GM23338 (cell line): ENCODE results near the gene KCNG3. TPM values are rescaled to one million over a fixed set of nuclear protein-coding genes. Genes with fewer than 3 reads are reported as not detected.

ENCODE experiments used
- ATAC-seq: fragments of 200-7000 bp; cut with Tn5 transposase; 3 replicates; pipeline ENCODE4 v1.9.1; 2020
- DNase-seq: peaks from one replicate; pipeline ENCODE4 v3.0.0-alpha.2; 2015; ENCODE audit warnings: low spot score
- H2AFZ ChIP-seq: fragments of 200-600 bp; sonication (generic); 2 replicates; pipeline ENCODE4 v1.8.0; 2016; ENCODE audit warnings: antibody characterized with exemption, mild to moderate bottlenecking, moderate library complexity
- H3F3A ChIP-seq: fragments of 200-600 bp; sonication (generic); replicated peaks from 2 replicates; pipeline ENCODE4 v1.8.0; 2017; ENCODE audit warnings: antibody characterized with exemption, mixed run types, low read depth
- H3K27ac ChIP-seq: fragments of 200-600 bp; sonication (generic); 2 replicates; pipeline ENCODE4 v1.6.1; 2016; ENCODE audit warnings: low read depth
- H3K27me3 ChIP-seq: fragments of 200-600 bp; sonication (generic); 2 replicates; pipeline ENCODE4 v1.8.0; 2016; ENCODE audit warnings: mild to moderate bottlenecking, mixed run types, moderate library complexity; ENCODE audit not compliant: insufficient read depth
- H3K36me3 ChIP-seq: fragments of 200-600 bp; sonication (generic); 2 replicates; pipeline ENCODE4 v1.8.0; 2016; ENCODE audit warnings: mild to moderate bottlenecking; ENCODE audit not compliant: insufficient read depth
- H3K4me1 ChIP-seq: fragments of 200-600 bp; sonication (generic); 2 replicates; pipeline ENCODE4 v1.8.0; 2016; ENCODE audit warnings: mild to moderate bottlenecking, moderate library complexity; ENCODE audit not compliant: insufficient read depth
- H3K4me2 ChIP-seq: fragments of 200-600 bp; sonication (generic); 2 replicates; pipeline ENCODE4 v1.7.1; 2017; ENCODE audit warnings: mixed run types
- H3K4me3 ChIP-seq: fragments of 200-600 bp; sonication (generic); 2 replicates; pipeline ENCODE4 v1.6.1; 2016; ENCODE audit warnings: mixed run types
- H3K79me2 ChIP-seq: fragments of 200-600 bp; sonication (generic); replicated peaks from 2 replicates; pipeline ENCODE4 v1.8.0; 2017; ENCODE audit warnings: mild to moderate bottlenecking; ENCODE audit not compliant: insufficient read depth
- H3K9me2 ChIP-seq: fragments of 200-600 bp; sonication (generic); 2 replicates; pipeline ENCODE4 v1.8.0; 2017; ENCODE audit not compliant: insufficient read depth
- H4K20me1 ChIP-seq: fragments of 200-600 bp; sonication (generic); replicated peaks from 2 replicates; pipeline ENCODE4 v1.8.0; 2017; ENCODE audit warnings: mild to moderate bottlenecking; ENCODE audit not compliant: insufficient read depth
- H3K27ac Mint-ChIP-seq: 2 replicates; pipeline ENCODE4 v1.8.0; 2020; ENCODE audit warnings: inconsistent platforms, mild to moderate bottlenecking, moderate library complexity, mixed read lengths
- H3K27me3 Mint-ChIP-seq: 3 replicates; pipeline ENCODE4 v1.8.0; 2022; ENCODE audit warnings: low read depth, mild to moderate bottlenecking, moderate library complexity, mixed read lengths, inconsistent platforms; ENCODE audit not compliant: insufficient read depth, poor library complexity
- H3K36me3 Mint-ChIP-seq: 3 replicates; pipeline ENCODE4 v1.8.0; 2021; ENCODE audit warnings: low read depth, mild to moderate bottlenecking, inconsistent platforms, moderate library complexity, mixed read lengths
- H3K4me1 Mint-ChIP-seq: 3 replicates; pipeline ENCODE4 v1.8.0; 2020; ENCODE audit warnings: mild to moderate bottlenecking, inconsistent platforms, mixed read lengths
- H3K4me3 Mint-ChIP-seq: 3 replicates; pipeline ENCODE4 v1.8.0; 2021; ENCODE audit warnings: moderate library complexity, mild to moderate bottlenecking, inconsistent platforms, mixed read lengths
- H3K9me3 Mint-ChIP-seq: 3 replicates; pipeline ENCODE4 v1.8.0; 2020; ENCODE audit warnings: moderate library complexity, mild to moderate bottlenecking, inconsistent platforms, mixed read lengths
- CREB1 ChIP-seq: fragments of 250-450 bp; sonication (Bioruptor Pico); IDR thresholded peaks from 2 replicates; pipeline ENCODE4 v1.5.0; 2020; ENCODE audit warnings: low read depth, mild to moderate bottlenecking, moderate library complexity
- CTCF ChIP-seq, 2 experiments: fragments of 200-600 bp in 1 of 2; sonication (generic) in 1 of 2; conservative IDR thresholded peaks; 2 replicates each; pipeline versions ENCODE4 v1.5.1 to v1.6.1; 2016 to 2017; ENCODE audit warnings: antibody characterized with exemption in 2 of 2, low read depth in 2 of 2, mild to moderate bottlenecking in 2 of 2, moderate library complexity in 1 of 2
- ETS1 ChIP-seq: IDR thresholded peaks from 2 replicates; pipeline ENCODE4 v1.6.1; 2016; ENCODE audit warnings: antibody characterized with exemption
- EZH2 ChIP-seq: fragments of 200-600 bp; sonication (generic); IDR thresholded peaks from one replicate; pipeline ENCODE4 v1.8.0; 2017; ENCODE audit warnings: antibody characterized with exemption, mild to moderate bottlenecking, low read depth; ENCODE audit not compliant: unreplicated experiment
- EZH2phosphoT487 ChIP-seq: fragments of 200-600 bp; sonication (generic); IDR thresholded peaks from one replicate; pipeline ENCODE4 v1.8.1; 2018; ENCODE audit warnings: antibody characterized with exemption; ENCODE audit not compliant: unreplicated experiment
- JUNB ChIP-seq: IDR thresholded peaks from one replicate; pipeline ENCODE4 v1.6.1; 2016; ENCODE audit warnings: antibody characterized with exemption; ENCODE audit not compliant: unreplicated experiment
- NANOG ChIP-seq: IDR thresholded peaks from 2 replicates; pipeline ENCODE4 v1.6.1; 2016; ENCODE audit warnings: antibody characterized with exemption, borderline replicate concordance
- POLR2AphosphoS5 ChIP-seq: IDR thresholded peaks from 2 replicates; pipeline ENCODE4 v1.6.1; 2016; ENCODE audit warnings: antibody characterized with exemption, low read depth
- STAT1 ChIP-seq: IDR thresholded peaks from one replicate; pipeline ENCODE4 v1.6.1; 2016; ENCODE audit warnings: antibody characterized with exemption; ENCODE audit not compliant: unreplicated experiment
- ZNF114 ChIP-seq: fragments of 250-450 bp; sonication (Bioruptor Pico); IDR thresholded peaks from 2 replicates; pipeline ENCODE4 v1.5.0; 2020; ENCODE audit warnings: mild to moderate bottlenecking, moderate library complexity
- ZNF331 ChIP-seq: fragments of 250-450 bp; sonication (Bioruptor Pico); IDR thresholded peaks from 2 replicates; pipeline ENCODE4 v1.5.0; 2020; ENCODE audit warnings: low read depth, mild to moderate bottlenecking, moderate library complexity
- polyA plus RNA-seq: library from polyadenylated mRNA; unstranded; fragments of >200 nt; fragmentation: Nextera tagmentation; extraction: Ambion mirVana; gene quantifications from 2 replicates; pipeline ENCODE4 v1.2.1, GENCODE V29; 2016
- total RNA-seq: library from RNA; depleted of rRNA; stranded (reverse); fragments of >200 nt; shearing (Covaris generic); gene quantifications from 2 replicates; pipeline ENCODE4 v1.2.3, GENCODE V29; 2014
- TF ChIP-seq, protein P1 (sequence below): IDR thresholded peaks from one replicate; pipeline ENCODE4 v1.6.1; 2018; ENCODE audit warnings: antibody characterized with exemption; ENCODE audit not compliant: unreplicated experiment
- TF ChIP-seq, protein P2 (sequence below): fragments of 250-450 bp; sonication (Bioruptor Pico); IDR thresholded peaks from 2 replicates; pipeline ENCODE4 v1.5.0; 2020; ENCODE audit warnings: mild to moderate bottlenecking, moderate library complexity

Gene KCNG3
- total and polyA plus RNA-seq, 2 experiments from 2014 or later, result 2.5 to 36.2 TPM

GRCh38 chr2:42414158-42414557 is 79.6 kb downstream of the KCNG3 start (continued):
- TF ChIP-seq, protein P1, sequence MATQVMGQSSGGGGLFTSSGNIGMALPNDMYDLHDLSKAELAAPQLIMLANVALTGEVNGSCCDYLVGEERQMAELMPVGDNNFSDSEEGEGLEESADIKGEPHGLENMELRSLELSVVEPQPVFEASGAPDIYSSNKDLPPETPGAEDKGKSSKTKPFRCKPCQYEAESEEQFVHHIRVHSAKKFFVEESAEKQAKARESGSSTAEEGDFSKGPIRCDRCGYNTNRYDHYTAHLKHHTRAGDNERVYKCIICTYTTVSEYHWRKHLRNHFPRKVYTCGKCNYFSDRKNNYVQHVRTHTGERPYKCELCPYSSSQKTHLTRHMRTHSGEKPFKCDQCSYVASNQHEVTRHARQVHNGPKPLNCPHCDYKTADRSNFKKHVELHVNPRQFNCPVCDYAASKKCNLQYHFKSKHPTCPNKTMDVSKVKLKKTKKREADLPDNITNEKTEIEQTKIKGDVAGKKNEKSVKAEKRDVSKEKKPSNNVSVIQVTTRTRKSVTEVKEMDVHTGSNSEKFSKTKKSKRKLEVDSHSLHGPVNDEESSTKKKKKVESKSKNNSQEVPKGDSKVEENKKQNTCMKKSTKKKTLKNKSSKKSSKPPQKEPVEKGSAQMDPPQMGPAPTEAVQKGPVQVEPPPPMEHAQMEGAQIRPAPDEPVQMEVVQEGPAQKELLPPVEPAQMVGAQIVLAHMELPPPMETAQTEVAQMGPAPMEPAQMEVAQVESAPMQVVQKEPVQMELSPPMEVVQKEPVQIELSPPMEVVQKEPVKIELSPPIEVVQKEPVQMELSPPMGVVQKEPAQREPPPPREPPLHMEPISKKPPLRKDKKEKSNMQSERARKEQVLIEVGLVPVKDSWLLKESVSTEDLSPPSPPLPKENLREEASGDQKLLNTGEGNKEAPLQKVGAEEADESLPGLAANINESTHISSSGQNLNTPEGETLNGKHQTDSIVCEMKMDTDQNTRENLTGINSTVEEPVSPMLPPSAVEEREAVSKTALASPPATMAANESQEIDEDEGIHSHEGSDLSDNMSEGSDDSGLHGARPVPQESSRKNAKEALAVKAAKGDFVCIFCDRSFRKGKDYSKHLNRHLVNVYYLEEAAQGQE, result no peak

DNA sequence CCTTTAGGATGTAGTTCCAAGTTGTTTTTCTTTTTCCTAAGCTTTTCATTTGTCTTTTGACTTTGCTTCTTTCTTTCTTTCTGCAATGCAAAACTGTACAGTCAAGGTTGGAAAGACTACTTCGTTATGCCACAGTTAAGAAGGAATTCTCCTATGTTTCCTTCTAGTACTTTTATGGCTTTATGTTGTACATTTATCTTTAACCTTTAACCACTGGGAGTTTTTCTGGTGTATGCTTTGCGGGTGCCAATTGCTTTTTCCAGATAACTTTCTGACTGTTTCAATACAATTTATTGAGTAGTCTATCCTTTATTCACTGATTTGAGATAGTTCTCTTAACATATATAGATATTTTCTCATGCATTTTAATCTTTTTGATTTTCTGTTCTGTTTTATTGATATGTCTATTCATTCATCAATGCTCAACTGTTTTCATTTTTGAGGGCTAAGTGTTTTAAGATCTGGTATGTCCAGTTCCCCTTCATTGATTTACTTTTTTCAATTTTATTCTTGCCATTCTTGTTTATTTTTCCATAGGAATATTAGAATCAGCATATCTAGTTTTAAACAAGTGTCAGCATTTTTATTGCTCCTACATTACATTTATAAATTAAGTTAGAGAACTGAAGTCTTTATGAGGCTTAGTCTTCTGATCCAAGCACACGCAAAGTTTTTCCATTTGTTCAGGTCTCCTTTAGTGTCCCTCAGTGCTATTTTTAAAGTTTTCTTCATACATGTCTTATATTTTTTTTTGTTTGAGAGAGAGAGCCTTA is 82.9 kb downstream of the KCNG3 start:
- Histone ChIP-seq H3K27me3 (no peaks in the 10 kb centered on the region), H3K27ac (no peak overlapping the region), H3K4me1 (no peaks in the 10 kb centered on the region), H2AFZ (no peak overlapping the region), H3K4me2 (no peak overlapping the region), H3K4me3 (no peak overlapping the region), H4K20me1 (no peaks in the 10 kb centered on the region), H3K79me2 (no peaks in the 10 kb centered on the region), H3F3A (no peaks in the 10 kb centered on the region), H3K36me3 (peaks cover 13% of the 10 kb centered on the region; the same call in 1 of the 2 replicates), H3K9me2 (no peaks in the 10 kb centered on the region)
- ATAC-seq (no peak), DNase-seq (no peak)
- no peak overlapping the region for H3K4me3 Mint-ChIP-seq
- peaks cover 32% of the 10 kb centered on the region for H3K9me3 Mint-ChIP-seq
- no peaks in the 10 kb centered on the region for H3K4me1 Mint-ChIP-seq
- peaks cover 4% of the 10 kb centered on the region for H3K27me3 Mint-ChIP-seq
- peaks cover 44% of the 10 kb centered on the region for H3K36me3 Mint-ChIP-seq
- H3K27ac Mint-ChIP-seq, result no peak overlapping the region
- TF ChIP-seq CREB1 (CRISPR knock-in tag), result no peak
- no peak for TF ChIP-seq STAT1
- no peak for TF ChIP-seq ETS1
- no peak for TF ChIP-seq ZNF331
- no peak for TF ChIP-seq EZH2
- TF ChIP-seq POLR2AphosphoS5, result no peak
- TF ChIP-seq, protein P2, sequence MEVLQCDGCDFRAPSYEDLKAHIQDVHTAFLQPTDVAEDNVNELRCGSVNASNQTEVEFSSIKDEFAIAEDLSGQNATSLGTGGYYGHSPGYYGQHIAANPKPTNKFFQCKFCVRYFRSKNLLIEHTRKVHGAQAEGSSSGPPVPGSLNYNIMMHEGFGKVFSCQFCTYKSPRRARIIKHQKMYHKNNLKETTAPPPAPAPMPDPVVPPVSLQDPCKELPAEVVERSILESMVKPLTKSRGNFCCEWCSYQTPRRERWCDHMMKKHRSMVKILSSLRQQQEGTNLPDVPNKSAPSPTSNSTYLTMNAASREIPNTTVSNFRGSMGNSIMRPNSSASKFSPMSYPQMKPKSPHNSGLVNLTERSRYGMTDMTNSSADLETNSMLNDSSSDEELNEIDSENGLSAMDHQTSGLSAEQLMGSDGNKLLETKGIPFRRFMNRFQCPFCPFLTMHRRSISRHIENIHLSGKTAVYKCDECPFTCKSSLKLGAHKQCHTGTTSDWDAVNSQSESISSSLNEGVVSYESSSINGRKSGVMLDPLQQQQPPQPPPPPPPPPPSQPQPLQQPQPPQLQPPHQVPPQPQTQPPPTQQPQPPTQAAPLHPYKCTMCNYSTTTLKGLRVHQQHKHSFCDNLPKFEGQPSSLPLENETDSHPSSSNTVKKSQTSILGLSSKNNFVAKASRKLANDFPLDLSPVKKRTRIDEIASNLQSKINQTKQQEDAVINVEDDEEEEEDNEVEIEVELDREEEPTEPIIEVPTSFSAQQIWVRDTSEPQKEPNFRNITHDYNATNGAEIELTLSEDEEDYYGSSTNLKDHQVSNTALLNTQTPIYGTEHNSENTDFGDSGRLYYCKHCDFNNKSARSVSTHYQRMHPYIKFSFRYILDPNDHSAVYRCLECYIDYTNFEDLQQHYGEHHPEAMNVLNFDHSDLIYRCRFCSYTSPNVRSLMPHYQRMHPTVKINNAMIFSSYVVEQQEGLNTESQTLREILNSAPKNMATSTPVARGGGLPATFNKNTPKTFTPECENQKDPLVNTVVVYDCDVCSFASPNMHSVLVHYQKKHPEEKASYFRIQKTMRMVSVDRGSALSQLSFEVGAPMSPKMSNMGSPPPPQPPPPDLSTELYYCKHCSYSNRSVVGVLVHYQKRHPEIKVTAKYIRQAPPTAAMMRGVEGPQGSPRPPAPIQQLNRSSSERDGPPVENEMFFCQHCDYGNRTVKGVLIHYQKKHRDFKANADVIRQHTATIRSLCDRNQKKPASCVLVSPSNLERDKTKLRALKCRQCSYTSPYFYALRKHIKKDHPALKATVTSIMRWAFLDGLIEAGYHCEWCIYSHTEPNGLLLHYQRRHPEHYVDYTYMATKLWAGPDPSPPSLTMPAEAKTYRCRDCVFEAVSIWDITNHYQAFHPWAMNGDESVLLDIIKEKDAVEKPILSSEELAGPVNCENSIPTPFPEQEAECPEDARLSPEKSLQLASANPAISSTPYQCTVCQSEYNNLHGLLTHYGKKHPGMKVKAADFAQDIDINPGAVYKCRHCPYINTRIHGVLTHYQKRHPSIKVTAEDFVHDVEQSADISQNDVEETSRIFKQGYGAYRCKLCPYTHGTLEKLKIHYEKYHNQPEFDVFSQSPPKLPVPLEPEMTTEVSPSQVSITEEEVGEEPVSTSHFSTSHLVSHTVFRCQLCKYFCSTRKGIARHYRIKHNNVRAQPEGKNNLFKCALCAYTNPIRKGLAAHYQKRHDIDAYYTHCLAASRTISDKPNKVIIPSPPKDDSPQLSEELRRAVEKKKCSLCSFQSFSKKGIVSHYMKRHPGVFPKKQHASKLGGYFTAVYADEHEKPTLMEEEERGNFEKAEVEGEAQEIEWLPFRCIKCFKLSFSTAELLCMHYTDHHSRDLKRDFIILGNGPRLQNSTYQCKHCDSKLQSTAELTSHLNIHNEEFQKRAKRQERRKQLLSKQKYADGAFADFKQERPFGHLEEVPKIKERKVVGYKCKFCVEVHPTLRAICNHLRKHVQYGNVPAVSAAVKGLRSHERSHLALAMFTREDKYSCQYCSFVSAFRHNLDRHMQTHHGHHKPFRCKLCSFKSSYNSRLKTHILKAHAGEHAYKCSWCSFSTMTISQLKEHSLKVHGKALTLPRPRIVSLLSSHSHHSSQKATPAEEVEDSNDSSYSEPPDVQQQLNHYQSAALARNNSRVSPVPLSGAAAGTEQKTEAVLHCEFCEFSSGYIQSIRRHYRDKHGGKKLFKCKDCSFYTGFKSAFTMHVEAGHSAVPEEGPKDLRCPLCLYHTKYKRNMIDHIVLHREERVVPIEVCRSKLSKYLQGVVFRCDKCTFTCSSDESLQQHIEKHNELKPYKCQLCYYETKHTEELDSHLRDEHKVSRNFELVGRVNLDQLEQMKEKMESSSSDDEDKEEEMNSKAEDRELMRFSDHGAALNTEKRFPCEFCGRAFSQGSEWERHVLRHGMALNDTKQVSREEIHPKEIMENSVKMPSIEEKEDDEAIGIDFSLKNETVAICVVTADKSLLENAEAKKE (CRISPR knock-in tag), result no peak
- TF ChIP-seq EZH2phosphoT487, result no peak
- no peak for TF ChIP-seq JUNB
- no peak for TF ChIP-seq NANOG
- no peak for TF ChIP-seq CTCF (conservative IDR thresholded peaks at IDR 0.05; ENCODE audit: low read depth in 2 of 2)
- no peak for TF ChIP-seq ZNF114 (CRISPR knock-in tag)
